HepG2 (cell line): ENCODE data around the gene TMEM196. TPM values are rescaled to one million over a fixed set of nuclear protein-coding genes. Genes with fewer than 3 reads are reported as not detected.

Experiments used
- ATAC-seq: fragments of 200-7000 bp; cut with Tn5 transposase; 3 replicates; pipeline ENCODE4 v1.9.1; 2020; ENCODE audit warnings: mild to moderate bottlenecking, moderate library complexity
- BruUV-seq: library from RNA; stranded (reverse); fragments of 400-500 nt; replicated peaks from 2 replicates; lab custom pipeline; 2021; lab: Mats Ljungman, UMichigan
- CTCF ChIA-PET: fragments of 300-600 bp; formaldehyde crosslinking; extraction: SDS; loops from one replicate; lab custom pipeline; 2021; ENCODE audit warnings: low total read pairs, inconsistent platforms, low intra/inter-chr PET ratio; lab: Yijun Ruan, JAX
- POLR2A ChIA-PET: fragments of 350-600 bp; sonication (Branson Sonifier 250); formaldehyde crosslinking; loops from one replicate; lab custom pipeline; 2020; ENCODE audit warnings: antibody characterized with exemption, inconsistent platforms; lab: Yijun Ruan, JAX
- DNase-seq: peaks from one replicate; pipeline ENCODE4 v3.0.0-alpha.2; 2015; ENCODE audit warnings: low spot score
- FAIRE-seq: peaks from 3 replicates; lab custom pipeline; 2011; peaks lifted over from hg19 to GRCh38; lab: Jason Lieb, UNC
- H2AFZ ChIP-seq: one replicate; pipeline ENCODE4 v1.6.1; 2011; ENCODE audit warnings: low read length, inconsistent platforms
- H3K27ac ChIP-seq: fragments of 300-600 bp; 3 replicates; pipeline ENCODE4 v1.8.0; 2011; ENCODE audit warnings: mixed run types, mild to moderate bottlenecking, mixed read lengths, low read length, inconsistent platforms; ENCODE audit not compliant: insufficient read depth; ENCODE audit errors: extremely low read length
- H3K27me3 ChIP-seq, 2 experiments: fragments of 200-600 bp in 1 of 2; 2 replicates in 1 of 2; 3 replicates in 1 of 2; pipeline versions ENCODE4 v1.6.0 to v1.8.0; 2011; ENCODE audit warnings: low read length in 2 of 2, mild to moderate bottlenecking in 2 of 2, moderate library complexity in 2 of 2, inconsistent platforms in 1 of 2; ENCODE audit not compliant: insufficient read depth in 2 of 2, control insufficient read depth in 1 of 2
- H3K36me3 ChIP-seq, 2 experiments: fragments of 200-600 bp in 1 of 2; replicated peaks in 1 of 2; 2 replicates in 1 of 2; 3 replicates in 1 of 2; pipeline versions ENCODE4 v1.5.1 to v1.8.0; 2011; ENCODE audit warnings: low read length in 2 of 2, inconsistent platforms in 1 of 2; ENCODE audit not compliant: insufficient read depth in 2 of 2, control insufficient read depth in 1 of 2
- H3K4me1 ChIP-seq: 2 replicates; pipeline ENCODE4 v1.5.1; 2012; ENCODE audit warnings: low read length, inconsistent platforms; ENCODE audit not compliant: insufficient read depth
- H3K4me2 ChIP-seq: 2 replicates; pipeline ENCODE4 v1.6.0; 2011; ENCODE audit warnings: low read depth, low read length, inconsistent platforms
- H3K4me3 ChIP-seq, 3 experiments: fragments of 200-600 bp in 1 of 3; sonication (generic), shearing (Covaris generic) in 1 of 3; replicated peaks in 1 of 3; 2 replicates each; pipeline ENCODE4 v1.5.1; 2011 to 2016; ENCODE audit warnings: low read length in 3 of 3, inconsistent platforms in 2 of 3, low read depth in 2 of 3, mild to moderate bottlenecking in 2 of 3, control low read depth in 1 of 3, mixed read lengths in 1 of 3; ENCODE audit not compliant: insufficient read depth in 1 of 3
- H3K79me2 ChIP-seq: one replicate; pipeline ENCODE4 v1.6.1; 2011; ENCODE audit warnings: low read length, inconsistent platforms; ENCODE audit not compliant: insufficient read depth
- H3K9ac ChIP-seq: 2 replicates; pipeline ENCODE4 v1.6.0; 2011; ENCODE audit warnings: mild to moderate bottlenecking, low read depth, low read length, inconsistent platforms; ENCODE audit not compliant: insufficient read depth
- H3K9me3 ChIP-seq: 2 replicates; pipeline ENCODE4 v1.5.1; 2012; ENCODE audit warnings: mild to moderate bottlenecking, low read length
- H4K20me1 ChIP-seq: 2 replicates; pipeline ENCODE4 v1.6.0; 2011; ENCODE audit warnings: inconsistent platforms, mild to moderate bottlenecking, low read length, moderate library complexity; ENCODE audit not compliant: insufficient read depth
- ELF3 ChIP-seq: IDR thresholded peaks from 2 replicates; pipeline ENCODE4 v1.6.1; 2016; ENCODE audit warnings: missing genetic modification reagents, missing compliant biosample characterization
- SKI ChIP-seq: fragments of 450-650 bp; IDR thresholded peaks from one replicate; pipeline ENCODE4 v1.6.1; 2018; ENCODE audit warnings: mild to moderate bottlenecking; ENCODE audit not compliant: partially characterized antibody
- ZBTB7B ChIP-seq: sonication (generic); formaldehyde crosslinking; IDR thresholded peaks from 2 replicates; pipeline ENCODE4 v1.4.0; 2020; ENCODE audit warnings: missing genetic modification reagents
- ZNF646 ChIP-seq: sonication (generic); formaldehyde crosslinking; IDR thresholded peaks from 2 replicates; pipeline ENCODE4 v1.9.0; 2021; ENCODE audit warnings: mild to moderate bottlenecking, missing genetic modification reagents
- WGBS: methylation state at CpG from one replicate; pipeline ENCODE4 v1.1.6; 2017; ENCODE audit warnings: low lambda C conversion rate; 5-methylcytosine and 5-hydroxymethylcytosine counted together
- in situ Hi-C: cut with HindIII; loops from 2 replicates; pipeline ENCODE4 v1.10.0; 2017; ENCODE audit warnings: low pct_unique_long_range_greater_than_20kb; ENCODE audit not compliant: extremely low pct_ligation_motif_present
- intact Hi-C: fragments of 100-400 bp; cut with micrococcal nuclease; formaldehyde crosslinking; loops from one replicate; pipeline ENCODE4 v1.10.0; 2022; ENCODE audit not compliant: unreplicated experiment
- microRNA-seq: library from miRNA; unstranded; fragments of <30 nt; microRNA quantifications from one replicate; pipeline ENCODE4, GENCODE V29; 2020
- polyA plus RNA-seq, 8 experiments: library from polyadenylated mRNA; depleted of rRNA in 3 of 8; stranded (reverse) in 7 of 8; unstranded in 1 of 8; fragments of >200 nt; fragmentation: Illumina TruSeq in 4 of 8; extraction: Trizol in 4 of 8; gene quantifications; 2 replicates each; pipeline versions ENCODE4 v1.2.1 to v1.2.3, GENCODE V29; 2011 to 2016; ENCODE audit warnings: low read depth in 4 of 8, missing spikeins in 1 of 8, mixed read lengths in 1 of 8; ENCODE audit not compliant: insufficient read depth in 1 of 8
- small RNA-seq, 3 experiments: library from RNA; depleted of rRNA; stranded (forward); fragments of <200 nt; gene quantifications; one replicate each; pipeline ENCODE3, GENCODE V24; 2012; ENCODE audit warnings: low read depth in 2 of 3, low replicate concordance in 1 of 3; ENCODE audit not compliant: insufficient read length in 3 of 3, insufficient read depth in 2 of 3
- total RNA-seq, 5 experiments: library from RNA; depleted of rRNA; stranded (reverse); fragments of >200 nt; fragmentation: Illumina TruSeq; extraction: Trizol; gene quantifications; 2 replicates each; pipeline ENCODE4 v1.2.3, GENCODE V29; 2016; ENCODE audit warnings: low read depth in 1 of 5

Gene TMEM196
- total and polyA plus RNA-seq, 2 of the 13 experiments (the other 11 are each of a cell fraction or from before 2014, with no cell fraction given) = not detected

GRCh38 chr7:19670806-19671205 lies 102.6 kb downstream of the TMEM196 start:
- Histone ChIP-seq H3K9me3 (no peaks in the 10 kb centered on the region), H2AFZ (no peak overlapping the region), H3K79me2 (no peaks in the 10 kb centered on the region), H3K27me3 (no peaks in the 10 kb centered on the region), H3K4me3 (no peak overlapping the region), H3K9ac (no peak overlapping the region), H3K36me3 (no peaks in the 10 kb centered on the region), H3K4me1 (no peaks in the 10 kb centered on the region), H3K27ac (no peak overlapping the region), H3K4me2 (no peak overlapping the region), H4K20me1 (no peaks in the 10 kb centered on the region)
- WGBS = 22% methylated on average over 1 of the region's 1 CpG
- CTCF ChIA-PET = no interaction called here
- TF ChIP-seq ELF3 (CRISPR knock-in tag) (no peak), SKI (no peak), ZBTB7B (CRISPR knock-in tag) (no peak), ZNF646 (CRISPR knock-in tag) (no peak)
- no TSS peak for BruUV-seq
- POLR2A ChIA-PET = no interaction called here
- in situ Hi-C loops = loop anchor here (25.0 kb wide), 2 partner anchors 559 to 1309 kb away; partner anchors contain the start of gene TWIST1
- no peak for DNase-seq
- no peak for ATAC-seq
- FAIRE-seq = no peak
- intact Hi-C loops = no loop called here

Small RNA genes within 50 kb of the gene (microRNA-seq; reads per million reads assigned to microRNA genes)
- gene MIR3146 = 0.51 reads per million

Small RNA genes within 50 kb of the gene (small RNA-seq; reads per million reads assigned to genes)
- 0 to 0.97 (median 0) reads per million in 3 experiments for gene MIR3146

Other genes starting within 250 kb of the TMEM196 start
- 14.9 and 25.3 TPM in 2 replicates for gene POLR1F, start 64.6 kb downstream of the TMEM196 start, total RNA-seq (2016; rRNA removed; fragmentation: Illumina TruSeq; extraction: Trizol)
- 7.1 and 8.0 TPM in 2 replicates for gene POLR1F, start 64.6 kb downstream of the TMEM196 start, polyA plus RNA-seq (2011; rRNA removed)